DOHH2 (cell line): Measurements from ENCODE around the gene METTL16.

Experiments
- CTCF ChIP-seq: fragments of 200-600 bp; sonication (generic); IDR thresholded peaks from one replicate; pipeline ENCODE4 v1.5.1; 2014; ENCODE audit warnings: antibody characterized with exemption, mild to moderate bottlenecking, low read depth, low read length; ENCODE audit not compliant: poor library complexity, severe bottlenecking
- EZH2phosphoT487 ChIP-seq: fragments of 200-600 bp; sonication (generic); IDR thresholded peaks from 2 replicates; pipeline ENCODE4 v1.6.1; 2017; ENCODE audit warnings: borderline replicate concordance, mild to moderate bottlenecking, antibody characterized with exemption, low read length, moderate library complexity, mixed read lengths

- no peak for TF ChIP-seq CTCF
- no peak for TF ChIP-seq EZH2phosphoT487
These were observed 43.4 kb downstream of the METTL16 start for GRCh38 chr17:2468270-2468669.
